Hippocampal formation (tissue), 2 donors: ENCODE data around the gene RNF13.
A peak's percentile ranks its signal among the peaks of the same experiment; 100 is the strongest.

Experiments used
- DNase-seq, 2 donors: peaks; one replicate each; lab custom pipeline; 2025; lab: John Stamatoyannopoulos, UW

The RNF13 gene

GRCh38 chr3:149812606-149813366 is at the start of gene RNF13:
RNF13 (plus strand) TSS chr3:149813215; CDS start chr3:149846027, 32,812 bp downstream.
- peak; percentile 98 for DNase-seq

GRCh38 chr3:149763565-149764195 is 49.3 kb upstream of the RNF13 start:
- DNase-seq, result no peak

- no peak for DNase-seq
Observed at GRCh38 chr3:149764302-149764701, 48.7 kb upstream of the RNF13 start.

- DNase-seq, result peak in 1 of 2 donors; percentile 92
Observed at GRCh38 chr3:149765762-149766334, 47.2 kb upstream of the RNF13 start.

- peak; percentile 71 to 91 for DNase-seq
Observed at GRCh38 chr3:149767720-149768119, 45.3 kb upstream of the RNF13 start.

- DNase-seq, result no peak
Observed at GRCh38 chr3:149768704-149769103, 44.3 kb upstream of the RNF13 start.

GRCh38 chr3:149770246-149770645 is 42.8 kb upstream of the RNF13 start:
- no peak for DNase-seq

- DNase-seq, result peak in 1 of 2 donors; percentile 9
Observed at GRCh38 chr3:149771652-149772271, 41.3 kb upstream of the RNF13 start.

- DNase-seq, result no peak
Observed at GRCh38 chr3:149772861-149773260, 40.2 kb upstream of the RNF13 start.

GRCh38 chr3:149776170-149776569 is 36.8 kb upstream of the RNF13 start:
- no peak for DNase-seq

- no peak for DNase-seq
Observed at GRCh38 chr3:149777414-149778214, 35.4 kb upstream of the RNF13 start.

GRCh38 chr3:149781211-149781610 is 31.8 kb upstream of the RNF13 start:
- DNase-seq, result no peak

- DNase-seq, result no peak
Observed at GRCh38 chr3:149781741-149782140, 31.3 kb upstream of the RNF13 start.

- DNase-seq, result peak in 1 of 2 donors; percentile 2
Observed at GRCh38 chr3:149783576-149783975, 29.4 kb upstream of the RNF13 start.

GRCh38 chr3:149784064-149784704 is 28.8 kb upstream of the RNF13 start:
- DNase-seq, result no peak

- DNase-seq, result no peak
Observed at GRCh38 chr3:149790268-149790667, 22.7 kb upstream of the RNF13 start.

- DNase-seq, result no peak
Observed at GRCh38 chr3:149790698-149791097, 22.3 kb upstream of the RNF13 start.

- peak in 1 of 2 donors; percentile 5 for DNase-seq
Observed at GRCh38 chr3:149792452-149793270, 20.4 kb upstream of the RNF13 start, which contains the start of gene ANKUB1. ANKUB1 (minus strand) TSS chr3:149792554; CDS start chr3:149792366, 188 bp downstream.

- DNase-seq, result no peak
Observed at GRCh38 chr3:149796026-149796425, 17.0 kb upstream of the RNF13 start.

GRCh38 chr3:149800693-149801092 is 12.3 kb upstream of the RNF13 start:
- no peak for DNase-seq
